ENCODE data around the gene TRPM1.
"Not testable (repeated sequence)": the region's sequence is repeated elsewhere in the genome, so short reads cannot be mapped to it uniquely, and the experiment has no call there.

TRPM1 gene

GRCh38 chr15:31116423-31117030, 15.0 kb upstream of the TRPM1 start:
- DNase-seq (ENCODE audit: low spot score): no peak

GRCh38 chr15:31111091-31111647, 9.6 kb upstream of the TRPM1 start:
- DNase-seq (ENCODE audit: low spot score): no peak

DNA sequence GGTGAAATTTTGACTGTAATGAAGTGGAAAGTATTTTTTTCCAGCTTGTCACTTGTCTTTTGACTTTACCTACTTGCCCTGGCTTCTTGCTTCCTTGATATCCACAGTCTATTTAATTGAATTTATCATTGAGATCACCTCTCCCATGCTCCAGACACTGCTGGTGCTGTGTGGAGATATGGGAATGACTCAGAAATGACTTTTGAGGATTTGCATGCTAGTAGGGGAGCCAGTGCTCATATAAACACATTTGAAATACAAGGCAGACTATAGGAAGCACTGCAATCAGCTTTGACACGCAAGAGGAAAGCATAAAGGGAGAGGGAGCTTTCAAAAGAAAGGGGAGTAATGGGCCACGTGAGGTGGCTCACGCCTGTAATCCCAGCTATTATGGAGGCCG, 7.3 kb upstream of the TRPM1 start:
- no peak for DNase-seq (ENCODE audit: low spot score)

- no peak for DNase-seq (ENCODE audit: low spot score)
Measured at GRCh38 chr15:31106495-31107300, 5.2 kb upstream of the TRPM1 start.

- no peak for DNase-seq (ENCODE audit: low spot score)
Measured at GRCh38 chr15:31104003-31104402, 2.5 kb upstream of the TRPM1 start.

GRCh38 chr15:31102374-31103342, 1.1 kb upstream of the TRPM1 start:
- DNase-seq (ENCODE audit: low spot score): no peak

GRCh38 chr15:31102039-31102321, 455 bp upstream of the TRPM1 start:
- DNase-seq (ENCODE audit: low spot score): no peak

GRCh38 chr15:31100738-31101137, 787 bp downstream of the TRPM1 start:
- no peak for DNase-seq (ENCODE audit: low spot score)

DNA sequence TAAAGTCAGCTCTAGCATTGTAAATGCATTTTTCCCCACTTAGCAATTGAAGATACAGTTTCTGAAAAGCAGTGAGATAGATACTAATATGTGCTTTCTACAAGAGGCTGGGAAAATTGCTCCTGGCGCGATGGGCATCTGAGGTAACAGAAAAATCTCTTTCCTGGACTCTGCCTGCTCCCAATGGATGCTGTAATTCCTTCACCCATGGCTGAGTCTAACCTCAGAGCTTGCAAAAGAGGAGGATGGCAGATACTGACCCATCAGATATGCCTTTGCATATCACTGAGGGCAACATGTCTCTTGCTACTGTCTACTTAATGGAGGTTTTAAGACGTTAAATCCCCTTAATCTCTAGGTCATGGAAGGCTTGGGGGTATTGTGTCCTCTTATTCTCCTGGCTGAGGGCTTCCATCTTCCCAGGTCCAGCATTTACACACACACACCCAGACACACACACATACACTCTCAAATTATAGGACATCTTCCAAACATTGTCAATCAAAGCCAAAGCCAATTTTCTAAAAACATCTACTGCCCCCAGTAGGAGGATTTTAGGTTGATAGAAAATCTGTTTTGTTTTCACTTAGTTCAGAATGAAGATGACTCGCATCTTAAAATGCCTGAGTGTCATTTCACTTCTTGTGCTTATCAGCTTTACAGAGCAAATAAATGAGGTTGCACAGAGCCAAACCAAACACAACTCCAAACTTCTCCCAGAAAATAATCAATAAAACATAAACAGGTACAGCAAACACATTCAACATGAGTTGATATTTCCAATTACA, 2.4 kb downstream of the TRPM1 start:
- no peak for DNase-seq (ENCODE audit: low spot score)

GRCh38 chr15:31098491-31098917, 3.0 kb downstream of the TRPM1 start:
- DNase-seq (ENCODE audit: low spot score): no peak

DNA sequence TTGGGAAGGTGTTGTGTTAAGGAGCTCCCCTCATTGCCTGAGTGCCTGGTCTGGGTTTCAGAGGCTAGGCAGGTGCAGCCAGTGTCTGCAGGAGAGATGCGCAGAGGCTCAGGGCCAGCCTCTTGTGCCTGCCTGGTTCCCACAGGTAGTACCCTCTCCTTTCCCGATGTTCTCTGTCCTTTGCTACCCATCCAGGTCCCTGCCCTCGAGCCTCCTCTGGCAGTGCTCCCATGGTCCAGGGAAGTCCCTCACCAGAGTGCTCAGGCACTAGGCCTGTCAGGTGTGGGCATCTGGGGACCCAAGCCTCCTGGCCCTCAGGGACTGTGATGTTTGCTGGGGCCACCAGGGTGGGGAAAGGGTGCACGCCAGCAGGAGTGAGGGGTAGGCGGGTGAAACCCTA, 5.0 kb downstream of the TRPM1 start:
- no peak for DNase-seq (ENCODE audit: low spot score)

- no peak for DNase-seq (ENCODE audit: low spot score)
Measured at GRCh38 chr15:31091481-31091880, 10.0 kb downstream of the TRPM1 start.

- DNase-seq (ENCODE audit: low spot score): no peak
Measured at GRCh38 chr15:31090766-31091165, 10.8 kb downstream of the TRPM1 start.

GRCh38 chr15:31089368-31090047, 12.0 kb downstream of the TRPM1 start:
- DNase-seq (ENCODE audit: low spot score): no peak

DNA sequence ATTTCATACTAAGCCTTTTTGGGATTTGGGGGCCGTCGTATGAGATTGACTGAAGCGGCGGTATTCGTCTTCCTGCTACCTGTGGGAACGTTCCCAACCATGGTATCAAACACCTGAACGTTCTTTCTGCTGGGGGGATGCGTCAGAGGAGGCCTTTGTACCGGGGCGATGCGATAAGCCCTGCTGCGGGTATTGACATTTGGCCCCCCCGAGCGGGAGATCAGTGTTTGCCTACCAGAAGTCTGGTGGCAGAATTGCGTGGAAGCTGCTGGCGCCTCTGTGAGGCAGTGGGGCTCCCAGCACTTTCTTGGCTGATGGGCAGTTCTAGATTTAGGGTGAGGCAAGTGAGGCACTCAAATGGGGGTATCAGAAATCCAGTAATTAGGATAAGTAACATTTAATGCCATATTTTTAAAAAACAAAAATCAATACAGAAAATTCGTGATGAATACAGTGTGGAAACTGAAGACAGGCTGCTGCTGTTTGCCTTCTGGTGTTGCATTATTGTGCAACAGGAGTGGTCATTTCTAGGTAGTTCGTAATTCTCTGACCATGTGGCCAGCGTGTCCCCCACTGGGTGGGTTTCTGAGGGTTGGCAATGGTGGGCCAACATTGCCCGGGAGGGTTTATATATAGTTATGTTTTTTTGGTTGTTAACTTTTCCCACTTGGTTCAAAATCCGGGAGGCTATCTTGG, 12.7 kb downstream of the TRPM1 start:
- no peak for DNase-seq (ENCODE audit: low spot score)

DNA sequence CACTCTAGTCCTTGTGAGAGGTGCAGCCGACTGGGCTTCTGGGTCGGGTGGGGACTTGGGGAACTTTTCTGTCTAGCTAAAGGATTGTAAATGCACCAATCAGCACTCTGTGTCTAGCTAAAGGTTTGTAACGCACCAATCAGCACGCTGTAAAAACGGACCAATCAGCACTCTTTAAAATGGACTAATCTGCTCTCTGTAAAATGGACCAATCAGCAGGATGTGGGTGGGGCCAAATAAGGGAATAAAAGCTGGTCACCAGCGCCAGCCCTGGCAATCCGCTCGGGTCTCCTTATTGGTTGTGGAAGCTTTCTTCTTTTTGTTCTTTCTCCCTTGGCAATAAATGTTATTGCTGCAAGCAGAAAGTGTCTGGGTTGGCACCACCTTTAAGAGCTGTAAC, 13.5 kb downstream of the TRPM1 start:
- DNase-seq (ENCODE audit: low spot score): not testable (repeated sequence)

GRCh38 chr15:31086344-31086743, 15.2 kb downstream of the TRPM1 start:
- DNase-seq (ENCODE audit: low spot score): no peak

GRCh38 chr15:31085359-31085758, 16.2 kb downstream of the TRPM1 start:
- no peak for DNase-seq (ENCODE audit: low spot score)

- DNase-seq (ENCODE audit: low spot score): no peak
Measured at GRCh38 chr15:31084176-31084575, 17.3 kb downstream of the TRPM1 start.

GRCh38 chr15:31083370-31083780, 18.1 kb downstream of the TRPM1 start:
- DNase-seq (ENCODE audit: low spot score): no peak

Data from CD4-positive, alpha-beta T cell treated with Interleukin-2 at 100 ng/mL for 4 hours (primary cell).